Astrocyte (in vitro differentiated cells and primary cell): ENCODE data around the gene FCN2. TPM values are rescaled to one million over a fixed set of nuclear protein-coding genes. Genes with fewer than 3 reads are reported as not detected.

ENCODE experiments used
- DNase-seq: peaks from one replicate; pipeline ENCODE4 v3.0.0-alpha.2; 2010; ENCODE audit warnings: low read depth
- FAIRE-seq: peaks from 2 replicates; lab custom pipeline; 2011; peaks lifted over from hg19 to GRCh38; lab: Jason Lieb, UNC
- H2AFZ ChIP-seq: 2 replicates; pipeline ENCODE4 v1.6.0; 2012; ENCODE audit warnings: low read depth, low read length, inconsistent platforms
- H3K27ac ChIP-seq: 2 replicates; pipeline ENCODE4 v1.5.1; 2011; ENCODE audit warnings: low read depth, low read length, inconsistent platforms
- H3K27me3 ChIP-seq: 2 replicates; pipeline ENCODE4 v1.6.0; 2011; ENCODE audit warnings: low read length, inconsistent platforms; ENCODE audit not compliant: insufficient read depth
- H3K36me3 ChIP-seq: 2 replicates; pipeline ENCODE4 v1.5.1; 2011; ENCODE audit warnings: low read length, inconsistent platforms; ENCODE audit not compliant: insufficient read depth
- H3K4me1 ChIP-seq: 2 replicates; pipeline ENCODE4 v1.5.1; 2011; ENCODE audit warnings: low read length, inconsistent platforms; ENCODE audit not compliant: insufficient read depth
- H3K4me2 ChIP-seq: 2 replicates; pipeline ENCODE4 v1.6.0; 2012; ENCODE audit warnings: low read length, inconsistent platforms
- H3K4me3 ChIP-seq: 2 replicates; pipeline ENCODE4 v1.5.1; 2011; ENCODE audit warnings: low read depth, mild to moderate bottlenecking, low read length, inconsistent platforms; ENCODE audit not compliant: insufficient read depth
- H3K79me2 ChIP-seq: 2 replicates; pipeline ENCODE4 v1.6.0; 2012; ENCODE audit warnings: mild to moderate bottlenecking, low read length, inconsistent platforms; ENCODE audit not compliant: insufficient read depth
- H3K9ac ChIP-seq: 2 replicates; pipeline ENCODE4 v1.6.0; 2012; ENCODE audit warnings: mild to moderate bottlenecking, low read length, inconsistent platforms
- H3K9me3 ChIP-seq: 2 replicates; pipeline ENCODE4 v1.5.1; 2012; ENCODE audit warnings: low read depth, mild to moderate bottlenecking, low read length, inconsistent platforms; ENCODE audit not compliant: insufficient read depth
- H4K20me1 ChIP-seq: 2 replicates; pipeline ENCODE4 v1.6.0; 2012; ENCODE audit warnings: low read length, inconsistent platforms; ENCODE audit not compliant: insufficient read depth
- H3K27ac Mint-ChIP-seq: one replicate; pipeline ENCODE4 v1.8.0; 2021; ENCODE audit warnings: mild to moderate bottlenecking, mixed read lengths; ENCODE audit not compliant: unreplicated experiment
- H3K27me3 Mint-ChIP-seq: one replicate; pipeline ENCODE4 v1.8.0; 2021; ENCODE audit warnings: low read depth, mixed read lengths; ENCODE audit not compliant: unreplicated experiment
- H3K36me3 Mint-ChIP-seq: one replicate; pipeline ENCODE4 v1.8.0; 2021; ENCODE audit warnings: low read depth, mixed read lengths; ENCODE audit not compliant: unreplicated experiment
- H3K4me1 Mint-ChIP-seq: one replicate; pipeline ENCODE4 v1.8.0; 2021; ENCODE audit warnings: low read depth, mixed read lengths; ENCODE audit not compliant: unreplicated experiment
- H3K4me3 Mint-ChIP-seq: one replicate; pipeline ENCODE4 v1.8.0; 2021; ENCODE audit warnings: mild to moderate bottlenecking, moderate library complexity, mixed read lengths; ENCODE audit not compliant: unreplicated experiment
- H3K9me3 Mint-ChIP-seq: one replicate; pipeline ENCODE4 v1.8.0; 2021; ENCODE audit warnings: mild to moderate bottlenecking, mixed read lengths; ENCODE audit not compliant: unreplicated experiment
- CTCF ChIP-seq: IDR thresholded peaks from 2 replicates; pipeline ENCODE4 v1.5.1; 2011; ENCODE audit warnings: low read depth, mild to moderate bottlenecking, inconsistent platforms, low read length, moderate library complexity; ENCODE audit not compliant: insufficient read depth
- EZH2 ChIP-seq: IDR thresholded peaks from 2 replicates; pipeline ENCODE4 v1.6.1; 2012; ENCODE audit warnings: mild to moderate bottlenecking, low read length, inconsistent platforms; ENCODE audit not compliant: insufficient read depth
- total RNA-seq: library from RNA; stranded (reverse); gene quantifications from 2 replicates; pipeline ENCODE4 v1.2.1, GENCODE V29; 2021

FCN2 gene
- total RNA-seq, 1 donor from 2014 or later = not detected

GRCh38 chr9:134891053-134891452, 10.4 kb downstream of the FCN2 start:
- no peak overlapping the region for H3K4me3 ChIP-seq
- DNase-seq (no peak), FAIRE-seq (no peak)
- no peak overlapping the region for H3K4me3 Mint-ChIP-seq
- TF ChIP-seq CTCF = no peak
- no peak for TF ChIP-seq EZH2
- no peak overlapping the region for H2AFZ ChIP-seq
- no peak overlapping the region for H3K27ac ChIP-seq
- peaks cover 6% of the 10 kb centered on the region for H3K4me1 Mint-ChIP-seq
- peaks cover 7% of the 10 kb centered on the region for H3K27me3 ChIP-seq
- H3K9ac ChIP-seq = no peak overlapping the region
- no peak overlapping the region for H3K4me2 ChIP-seq
- H3K36me3 Mint-ChIP-seq = peaks cover 3% of the 10 kb centered on the region
- H3K79me2 ChIP-seq = no peaks in the 10 kb centered on the region
- H3K27ac Mint-ChIP-seq = no peak overlapping the region
- peaks cover 31% of the 10 kb centered on the region for H3K27me3 Mint-ChIP-seq
- peaks cover 5% of the 10 kb centered on the region for H4K20me1 ChIP-seq
- H3K4me1 ChIP-seq = peaks cover 12% of the 10 kb centered on the region
- no peaks in the 10 kb centered on the region for H3K36me3 ChIP-seq
- H3K9me3 ChIP-seq = no peaks in the 10 kb centered on the region
- peaks cover 6% of the 10 kb centered on the region for H3K9me3 Mint-ChIP-seq

- no peak overlapping the region for H2AFZ ChIP-seq
- no peak for FAIRE-seq
- H3K36me3 ChIP-seq = no peaks in the 10 kb centered on the region
- no peak overlapping the region for H3K4me2 ChIP-seq
- H3K9me3 ChIP-seq = no peaks in the 10 kb centered on the region
- H3K4me1 ChIP-seq = peaks cover 19% of the 10 kb centered on the region
- H3K4me3 ChIP-seq = no peak overlapping the region
- Mint-ChIP-seq H3K27ac (no peak overlapping the region), H3K9me3 (peaks cover 5% of the 10 kb centered on the region), H3K4me3 (no peak overlapping the region), H3K27me3 (peaks cover 25% of the 10 kb centered on the region), H3K36me3 (peaks cover 3% of the 10 kb centered on the region), H3K4me1 (peaks cover 11% of the 10 kb centered on the region)
- TF ChIP-seq EZH2 = no peak
- H4K20me1 ChIP-seq = peaks cover 5% of the 10 kb centered on the region
- no peak overlapping the region for H3K27ac ChIP-seq
- no peak for DNase-seq
- H3K9ac ChIP-seq = no peak overlapping the region
- H3K79me2 ChIP-seq = no peaks in the 10 kb centered on the region
- peaks cover 7% of the 10 kb centered on the region for H3K27me3 ChIP-seq
These were observed 11.1 kb downstream of the FCN2 start for GRCh38 chr9:134891713-134892112.

- TF ChIP-seq CTCF = no peak
- no peaks in the 10 kb centered on the region for H3K36me3 ChIP-seq
- no peak overlapping the region for H3K9ac ChIP-seq
- peaks cover 20% of the 10 kb centered on the region for H3K4me1 ChIP-seq
- no peak overlapping the region for H3K4me3 ChIP-seq
- DNase-seq = no peak
- no peaks in the 10 kb centered on the region for H3K79me2 ChIP-seq
- no peak overlapping the region for H3K27ac ChIP-seq
- Mint-ChIP-seq H3K27me3 (peaks cover 20% of the 10 kb centered on the region), H3K27ac (no peak overlapping the region), H3K4me1 (peaks cover 11% of the 10 kb centered on the region), H3K9me3 (peaks cover 5% of the 10 kb centered on the region), H3K4me3 (no peak overlapping the region), H3K36me3 (peaks cover 3% of the 10 kb centered on the region)
- no peak overlapping the region for H3K4me2 ChIP-seq
- no peak for FAIRE-seq
- H3K27me3 ChIP-seq = peaks cover 5% of the 10 kb centered on the region
- H3K9me3 ChIP-seq = no peaks in the 10 kb centered on the region
- peaks cover 5% of the 10 kb centered on the region for H4K20me1 ChIP-seq
- H2AFZ ChIP-seq = no peak overlapping the region
These were observed 11.6 kb downstream of the FCN2 start for GRCh38 chr9:134892221-134892620.
